DMS53 (cell line): Measurements from ENCODE around the gene PRAMEF8.
A peak's percentile ranks its signal among the peaks of the same experiment; 100 is the strongest.
"Not testable (repeated sequence)": the region's sequence is repeated elsewhere in the genome, so short reads cannot be mapped to it uniquely, and the experiment has no call there.

Experiments used
- DNase-seq: peaks from one replicate; lab custom pipeline; 2025; lab: John Stamatoyannopoulos, UW

PRAMEF8 gene

GRCh38 chr1:13285037-13285436 lies at the start of gene PRAMEF8:
PRAMEF8 (minus strand) TSS chr1:13285137; CDS start chr1:13284091, 1,046 bp downstream.
- not testable (repeated sequence) for DNase-seq

GRCh38 chr1:13315281-13315680 lies 30.3 kb upstream of the PRAMEF8 start, which contains the start of gene PRAMEF15:
PRAMEF15 (plus strand) TSS chr1:13315581; CDS start chr1:13318408, 2,827 bp downstream.
- not testable (repeated sequence) for DNase-seq

- not testable (repeated sequence) for DNase-seq
These were observed 18.3 kb upstream of the PRAMEF8 start, which contains the start of gene PRAMEF33 for GRCh38 chr1:13303239-13303638. PRAMEF33 (plus strand) TSS chr1:13303539; CDS start chr1:13305955, 2,416 bp downstream.

GRCh38 chr1:13302197-13302596 lies 17.3 kb upstream of the PRAMEF8 start:
- not testable (repeated sequence) for DNase-seq

GRCh38 chr1:13298699-13299098 lies 13.8 kb upstream of the PRAMEF8 start:
- DNase-seq, result not testable (repeated sequence)

- DNase-seq, result not testable (repeated sequence)
These were observed 12.4 kb upstream of the PRAMEF8 start for GRCh38 chr1:13297216-13297931.

- DNase-seq, result not testable (repeated sequence)
These were observed 4.1 kb upstream of the PRAMEF8 start for GRCh38 chr1:13289030-13289429.

GRCh38 chr1:13279617-13280016 lies 5.3 kb downstream of the PRAMEF8 start:
- DNase-seq, result not testable (repeated sequence)

- DNase-seq, result peak; percentile 12
These were observed 7.9 kb downstream of the PRAMEF8 start for GRCh38 chr1:13277016-13277415.

- not testable (repeated sequence) for DNase-seq
These were observed 19.8 kb downstream of the PRAMEF8 start for GRCh38 chr1:13265124-13265523.

GRCh38 chr1:13253898-13254297 lies 31.0 kb downstream of the PRAMEF8 start, which contains the start of gene PRAMEF5:
PRAMEF5 (plus strand) TSS chr1:13254198; CDS start chr1:13259269, 5,071 bp downstream.
- DNase-seq, result not testable (repeated sequence)

GRCh38 chr1:13247122-13247521 lies 37.8 kb downstream of the PRAMEF8 start:
- not testable (repeated sequence) for DNase-seq

GRCh38 chr1:13246554-13246871 lies 38.4 kb downstream of the PRAMEF8 start:
- not testable (repeated sequence) for DNase-seq

- DNase-seq, result not testable (repeated sequence)
These were observed 38.9 kb downstream of the PRAMEF8 start for GRCh38 chr1:13245841-13246553.

- DNase-seq, result not testable (repeated sequence)
These were observed 41.2 kb downstream of the PRAMEF8 start for GRCh38 chr1:13243536-13244263.

GRCh38 chr1:13239633-13240032 lies 45.3 kb downstream of the PRAMEF8 start:
- not testable (repeated sequence) for DNase-seq

GRCh38 chr1:13237572-13237971 lies 47.4 kb downstream of the PRAMEF8 start:
- DNase-seq, result not testable (repeated sequence)

GRCh38 chr1:13234057-13234456 lies 50.9 kb downstream of the PRAMEF8 start:
- DNase-seq, result not testable (repeated sequence)

- DNase-seq, result not testable (repeated sequence)
These were observed 52.9 kb downstream of the PRAMEF8 start for GRCh38 chr1:13232056-13232455.
